Stimulated activated CD8-positive, alpha-beta memory T cell treated with anti-CD3 and anti-CD28 coated beads, Interleukin-15, amount 100 ng/mL, for 24 hours (primary cell): ENCODE measurements around the gene LAT.
"Not testable (repeated sequence)": the region's sequence is repeated elsewhere in the genome, so short reads cannot be mapped to it uniquely, and the experiment has no call there.

Experiments
- DNase-seq: peaks from one replicate; pipeline ENCODE4 v3.0.0-alpha.2; 2020; ENCODE audit warnings: low read depth

LAT gene

GRCh38 chr16:28977703-28978662 is 6.9 kb upstream of the LAT start:
- DNase-seq: no peak

GRCh38 chr16:28980330-28980729 is 4.5 kb upstream of the LAT start:
- DNase-seq: not testable (repeated sequence)

DNA sequence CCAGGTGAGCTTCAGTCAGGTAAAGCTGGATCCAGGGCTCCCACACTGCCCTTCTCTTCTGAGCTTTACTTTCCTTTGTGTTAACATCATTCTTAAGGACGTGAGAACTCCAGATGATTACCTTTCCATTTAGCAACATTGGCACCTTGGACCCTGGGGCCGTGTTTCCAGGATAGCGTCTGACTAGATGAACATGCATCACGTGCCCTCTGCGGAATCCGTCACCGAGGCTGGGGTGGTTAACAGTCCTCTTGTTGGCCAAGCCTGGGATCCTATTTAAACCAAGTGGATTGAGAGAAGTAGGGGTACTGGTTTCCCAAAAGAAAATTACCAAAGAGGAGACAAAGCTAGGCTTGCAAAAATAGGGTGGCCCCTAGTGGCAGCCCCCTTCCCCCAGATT is 3.9 kb upstream of the LAT start:
- DNase-seq: no peak

- no peak for DNase-seq
Observed at GRCh38 chr16:28981517-28981916, 3.3 kb upstream of the LAT start.

DNA sequence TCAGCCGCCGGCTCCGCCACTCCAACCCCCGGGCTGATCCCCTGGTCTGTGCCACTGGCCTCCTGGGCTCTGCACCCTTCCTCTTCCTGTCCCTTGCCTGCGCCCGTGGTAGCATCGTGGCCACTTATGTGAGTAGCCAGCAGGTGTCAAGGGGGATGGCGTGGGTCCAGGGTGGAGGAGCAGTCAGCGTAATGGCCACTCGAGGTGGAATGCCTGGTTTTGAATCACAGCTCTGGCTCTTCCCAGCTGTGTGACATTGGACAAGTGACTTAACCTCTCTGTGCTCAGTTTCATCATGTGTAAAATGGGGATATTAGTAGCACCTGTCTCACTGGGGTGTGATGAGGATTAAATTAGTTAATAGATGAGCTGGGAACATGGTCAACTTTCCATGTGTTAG is 2.4 kb upstream of the LAT start:
- no peak for DNase-seq

DNA sequence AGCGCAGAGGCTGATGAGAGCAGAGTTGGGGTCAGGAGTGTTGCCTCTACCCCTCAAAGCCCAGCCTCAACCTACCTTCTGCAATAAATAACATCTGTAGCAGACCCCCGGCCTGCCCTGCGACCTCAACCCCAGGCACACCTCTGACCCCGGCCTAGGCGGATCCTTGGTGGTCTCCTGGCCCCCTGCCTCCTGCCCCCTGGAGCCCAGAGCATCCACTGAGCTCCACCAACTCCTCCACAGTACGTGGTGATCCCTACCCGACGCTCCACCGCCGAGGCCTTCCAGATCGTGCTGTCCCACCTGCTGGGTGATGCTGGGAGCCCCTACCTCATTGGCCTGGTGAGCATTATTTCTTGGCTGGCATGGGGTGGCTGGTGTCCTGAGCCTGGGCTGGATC is 1.9 kb upstream of the LAT start:
- no peak for DNase-seq

- no peak for DNase-seq
Observed at GRCh38 chr16:28983644-28984043, 1.2 kb upstream of the LAT start.

GRCh38 chr16:28984091-28984490 is 761 bp upstream of the LAT start:
- no peak for DNase-seq

DNA sequence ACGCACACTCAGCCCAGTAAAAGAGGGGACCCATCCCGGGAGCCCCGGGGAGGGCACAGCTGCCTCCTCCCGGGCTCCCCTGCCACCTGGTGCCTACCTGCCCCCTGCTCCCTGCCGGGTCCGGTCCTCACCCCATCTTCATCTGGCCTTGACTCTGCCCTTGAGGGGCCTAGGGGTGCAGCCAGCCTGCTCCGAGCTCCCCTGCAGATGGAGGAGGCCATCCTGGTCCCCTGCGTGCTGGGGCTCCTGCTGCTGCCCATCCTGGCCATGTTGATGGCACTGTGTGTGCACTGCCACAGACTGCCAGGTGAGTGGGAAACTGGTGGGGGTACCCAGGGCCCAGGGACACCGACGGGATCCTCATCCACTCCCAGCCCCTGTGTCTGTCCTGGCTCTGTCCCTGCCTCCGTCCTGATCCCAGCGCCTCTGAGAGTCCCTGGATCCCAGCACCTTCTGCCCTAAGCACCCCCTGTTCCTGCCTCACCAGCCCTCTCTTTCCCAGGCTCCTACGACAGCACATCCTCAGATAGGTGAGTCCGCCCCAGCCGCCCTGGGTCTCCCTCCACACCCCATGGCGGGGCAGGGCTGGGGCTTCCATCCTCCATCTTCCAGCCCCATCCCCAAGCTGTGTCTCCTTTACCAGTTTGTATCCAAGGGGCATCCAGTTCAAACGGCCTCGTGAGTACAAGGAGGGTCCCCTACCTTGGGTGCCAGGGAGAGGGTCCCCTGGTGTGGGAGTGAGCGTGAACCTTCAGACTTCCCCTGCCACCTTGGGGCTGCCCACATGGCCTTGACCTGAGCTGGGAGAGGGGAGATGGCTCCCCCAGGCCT is 574 bp downstream of the LAT start:
- no peak for DNase-seq

DNA sequence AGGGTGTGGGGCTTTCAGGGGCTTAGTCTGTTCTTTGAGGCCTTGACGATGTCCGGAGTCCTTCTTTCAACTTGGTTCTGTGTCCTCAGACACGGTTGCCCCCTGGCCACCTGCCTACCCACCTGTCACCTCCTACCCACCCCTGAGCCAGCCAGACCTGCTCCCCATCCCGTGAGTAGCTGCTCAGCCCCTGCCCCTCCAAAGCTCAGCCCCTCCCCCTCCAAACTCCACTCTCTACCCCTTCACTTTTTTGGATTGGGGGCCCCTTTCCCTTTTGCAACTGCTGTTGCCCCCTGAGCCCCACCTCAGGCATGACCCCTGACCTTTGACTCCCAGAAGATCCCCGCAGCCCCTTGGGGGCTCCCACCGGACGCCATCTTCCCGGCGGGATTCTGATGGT is 1.2 kb downstream of the LAT start:
- no peak for DNase-seq

DNA sequence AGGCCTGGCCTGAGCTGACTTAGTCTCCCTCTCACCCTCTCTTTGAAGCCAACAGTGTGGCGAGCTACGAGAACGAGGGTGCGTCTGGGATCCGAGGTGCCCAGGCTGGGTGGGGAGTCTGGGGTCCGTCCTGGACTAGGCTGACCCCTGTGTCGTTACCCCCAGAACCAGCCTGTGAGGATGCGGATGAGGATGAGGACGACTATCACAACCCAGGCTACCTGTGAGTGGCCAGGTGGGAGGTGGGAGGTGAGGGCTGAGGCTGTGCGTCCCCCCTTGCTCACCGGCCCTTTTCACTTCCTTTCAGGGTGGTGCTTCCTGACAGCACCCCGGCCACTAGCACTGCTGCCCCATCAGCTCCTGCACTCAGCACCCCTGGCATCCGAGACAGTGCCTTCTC is 1.6 kb downstream of the LAT start:
- no peak for DNase-seq

GRCh38 chr16:28987170-28987853 is 2.5 kb downstream of the LAT start:
- DNase-seq: no peak

DNA sequence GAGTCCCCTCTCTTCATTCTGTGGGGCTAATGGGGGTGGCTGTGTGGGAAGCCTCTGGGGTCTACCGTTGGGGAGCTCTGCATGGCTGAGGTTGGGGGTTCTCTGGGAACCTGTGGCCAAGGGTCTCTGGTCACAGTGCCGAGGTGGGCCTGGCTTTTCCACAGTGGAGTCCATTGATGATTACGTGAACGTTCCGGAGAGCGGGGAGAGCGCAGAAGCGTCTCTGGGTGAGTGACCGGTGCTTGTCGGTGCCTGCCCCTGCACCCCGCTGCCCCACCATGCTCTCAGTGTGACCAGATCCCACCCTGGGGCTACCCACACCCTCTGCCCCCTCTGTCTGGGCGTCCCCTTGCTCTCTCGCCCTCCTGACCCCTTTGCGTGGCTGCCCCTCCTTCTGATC is 4.5 kb downstream of the LAT start:
- no peak for DNase-seq

DNA sequence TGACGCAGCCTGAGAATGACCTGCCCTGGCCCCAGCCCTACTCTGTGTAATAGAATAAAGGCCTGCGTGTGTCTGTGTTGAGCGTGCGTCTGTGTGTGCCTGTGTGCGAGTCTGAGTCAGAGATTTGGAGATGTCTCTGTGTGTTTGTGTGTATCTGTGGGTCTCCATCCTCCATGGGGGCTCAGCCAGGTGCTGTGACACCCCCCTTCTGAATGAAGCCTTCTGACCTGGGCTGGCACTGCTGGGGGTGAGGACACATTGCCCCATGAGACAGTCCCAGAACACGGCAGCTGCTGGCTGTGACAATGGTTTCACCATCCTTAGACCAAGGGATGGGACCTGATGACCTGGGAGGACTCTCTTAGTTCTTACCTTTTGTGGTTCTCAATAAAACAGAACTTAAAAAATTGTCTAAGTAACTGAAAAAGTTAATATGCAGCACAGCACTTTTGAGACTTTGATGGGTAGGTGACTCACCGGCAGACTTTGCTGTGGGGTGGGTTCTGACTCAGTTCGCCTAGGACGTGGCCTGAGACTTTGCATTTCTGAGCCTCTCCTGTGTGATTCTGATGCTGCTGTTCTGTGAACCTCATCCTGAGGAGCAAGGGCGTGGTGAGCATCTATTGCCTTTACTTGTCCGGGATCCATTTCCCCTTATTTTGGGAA is 5.7 kb downstream of the LAT start:
- no peak for DNase-seq

- no peak for DNase-seq
Observed at GRCh38 chr16:28991687-28992086, 6.8 kb downstream of the LAT start.

DNA sequence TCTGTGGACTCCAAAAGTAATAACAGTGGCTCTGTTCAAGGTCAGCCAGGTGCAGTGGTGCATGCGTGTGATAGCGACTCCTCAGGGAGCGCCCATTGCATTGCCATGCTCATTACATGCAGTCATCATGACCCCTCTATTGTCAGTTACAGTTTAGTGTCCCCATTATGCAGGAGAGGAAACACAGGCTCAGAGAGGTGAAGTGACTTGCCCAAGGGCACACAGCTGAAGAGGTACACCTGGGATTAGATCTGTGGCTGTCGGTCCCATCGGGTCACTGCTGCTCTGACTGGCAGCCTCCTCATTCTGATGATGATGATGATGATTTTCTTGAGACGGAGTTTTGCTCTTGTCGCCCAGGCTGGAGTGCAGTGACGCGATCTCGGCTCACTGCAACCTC is 7.6 kb downstream of the LAT start:
- DNase-seq: no peak

DNA sequence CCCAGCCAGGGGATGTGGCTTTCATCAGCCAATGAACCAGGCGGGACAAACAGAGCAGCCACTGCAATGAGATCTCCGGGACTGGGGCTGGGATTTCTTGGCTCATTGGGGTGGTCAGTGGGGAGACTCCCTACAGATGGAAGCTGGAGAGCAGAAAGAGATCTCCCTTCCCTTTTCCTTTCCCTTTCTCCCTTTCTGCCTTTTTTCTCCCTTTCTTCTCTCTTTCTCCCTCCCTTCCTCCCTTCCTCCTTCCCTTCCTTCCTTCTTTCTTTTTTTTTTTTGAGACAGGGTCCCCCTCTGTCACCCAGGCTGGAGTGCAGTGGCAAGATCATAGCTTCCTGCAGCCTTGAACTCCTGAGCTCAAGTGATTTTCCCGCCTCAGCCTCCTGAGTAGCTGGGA is 14.0 kb downstream of the LAT start:
- DNase-seq: no peak

DNA sequence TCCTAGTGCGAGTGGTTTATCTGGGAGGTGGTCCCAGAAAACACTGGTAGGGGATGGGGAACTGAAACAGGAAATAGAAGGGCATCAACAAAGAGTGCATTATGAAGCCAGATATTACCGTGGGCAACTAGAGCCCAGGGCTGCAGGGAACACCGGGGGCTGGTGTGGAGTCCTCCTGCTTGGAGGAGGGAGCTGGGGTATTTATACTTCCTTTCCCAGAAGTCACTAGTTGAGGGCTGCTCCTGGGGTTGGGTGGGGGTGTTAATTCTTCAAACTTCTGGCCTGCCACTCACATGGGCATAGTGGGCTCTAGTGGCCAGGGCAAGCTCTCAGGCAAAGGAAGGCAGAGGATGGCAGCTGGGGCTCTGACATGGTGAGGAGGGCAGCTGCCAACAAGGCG is 14.7 kb downstream of the LAT start:
- DNase-seq: no peak

DNA sequence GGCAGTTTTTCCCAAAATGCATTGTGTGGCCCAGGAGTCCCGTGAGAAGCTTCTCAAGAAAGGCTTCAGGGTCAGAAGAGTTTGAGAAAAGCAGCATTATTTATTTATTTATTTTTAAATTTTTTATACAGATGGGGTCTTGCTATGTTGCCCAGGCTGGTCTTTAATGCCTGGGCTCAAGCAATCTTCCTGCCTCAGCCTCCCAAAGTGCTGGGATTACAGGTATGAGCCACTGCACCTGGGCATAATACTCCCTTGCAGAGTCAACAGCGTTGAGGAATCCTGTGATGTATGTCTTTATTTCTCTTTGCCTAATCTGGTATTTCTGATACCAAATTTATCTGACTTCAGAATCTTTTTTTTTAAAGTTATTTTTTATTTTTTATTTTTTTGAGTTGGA is 15.2 kb downstream of the LAT start:
- DNase-seq: no peak

GRCh38 chr16:29004496-29005139 is 19.8 kb downstream of the LAT start:
- not testable (repeated sequence) for DNase-seq
